Left ventricle myocardium inferior (tissue), 1 donor: ENCODE measurements around the gene ADAMTSL1. TPM values are rescaled to one million over a fixed set of nuclear protein-coding genes. Genes with fewer than 3 reads are reported as not detected.
A peak's percentile ranks its signal among the peaks of the same experiment; 100 is the strongest.

Experiments used
- DNase-seq: peaks from one replicate; pipeline ENCODE4 v3.0.0-alpha.2; 2020
- H3K27ac ChIP-seq: fragments of 200-600 bp; replicated peaks from 2 replicates; pipeline ENCODE4 v1.8.0; 2021
- H3K27me3 ChIP-seq: fragments of 200-600 bp; 2 replicates; pipeline ENCODE4 v1.8.0; 2021; ENCODE audit warnings: low read depth
- H3K36me3 ChIP-seq: fragments of 200-600 bp; 2 replicates; pipeline ENCODE4 v1.8.0; 2021
- H3K4me1 ChIP-seq: fragments of 200-600 bp; 2 replicates; pipeline ENCODE4 v1.8.0; 2021
- H3K4me3 ChIP-seq: fragments of 200-600 bp; 2 replicates; pipeline ENCODE4 v1.8.0; 2021; ENCODE audit warnings: mild to moderate bottlenecking, moderate library complexity
- H3K9me3 ChIP-seq: fragments of 200-600 bp; replicated peaks from 2 replicates; pipeline ENCODE4 v1.8.0; 2021
- CTCF ChIP-seq: fragments of 200-600 bp; IDR thresholded peaks from 2 replicates; pipeline ENCODE4 v1.8.0; 2021; ENCODE audit warnings: antibody characterized with exemption, mild to moderate bottlenecking, borderline replicate concordance
- intact Hi-C: fragments of 100-400 bp; cut with micrococcal nuclease; formaldehyde crosslinking; loops from one replicate; pipeline ENCODE4 v1.11.0; 2022
- total RNA-seq: library from RNA; stranded (reverse); fragmentation: NEBNext Ultra II Directional; extraction: Animal tissue kit (Norgen Biotek cat#: 25700); gene quantifications from one replicate; pipeline ENCODE4 v1.2.1, GENCODE V29; 2021
- donor health status: DM: no; HTN: yes; CAD: no; lungs with severe emphysema.

ADAMTSL1 gene
- total RNA-seq, 1 donor from 2014 or later, result 1.7 TPM

- H3K4me1 ChIP-seq, result peaks cover 43% of the 10 kb centered on the region
Observed at GRCh38 chr9:18786911-18787650, 313.1 kb downstream of the ADAMTSL1 start.

GRCh38 chr9:18788256-18788655, 314.3 kb downstream of the ADAMTSL1 start:
- no peak for TF ChIP-seq CTCF
- Histone ChIP-seq H3K4me3 (no peak overlapping the region), H3K36me3 (no peaks in the 10 kb centered on the region), H3K4me1 (peaks cover 43% of the 10 kb centered on the region), H3K27me3 (no peaks in the 10 kb centered on the region), H3K27ac (peak overlapping the region; percentile 83), H3K9me3 (no peaks in the 10 kb centered on the region)
- DNase-seq, result no peak
- intact Hi-C loops, result no loop called here

More at GRCh38 chr9:18786911-18787650, 313.1 kb downstream of the ADAMTSL1 start:
- H3K36me3 ChIP-seq, result no peaks in the 10 kb centered on the region
- no peak for TF ChIP-seq CTCF
- DNase-seq, result no peak
- intact Hi-C loops, result no loop called here
- no peak overlapping the region for H3K4me3 ChIP-seq
- H3K27me3 ChIP-seq, result no peaks in the 10 kb centered on the region
- peak overlapping the region; percentile 83 for H3K27ac ChIP-seq
- no peaks in the 10 kb centered on the region for H3K9me3 ChIP-seq

- no peak for TF ChIP-seq CTCF
- Histone ChIP-seq H3K4me1 (peaks cover 30% of the 10 kb centered on the region), H3K9me3 (no peaks in the 10 kb centered on the region), H3K36me3 (no peaks in the 10 kb centered on the region), H3K27ac (no peak overlapping the region), H3K27me3 (no peaks in the 10 kb centered on the region), H3K4me3 (no peak overlapping the region)
- intact Hi-C loops, result no loop called here
- no peak for DNase-seq
Observed at GRCh38 chr9:18791074-18791473, 317.1 kb downstream of the ADAMTSL1 start.

- DNase-seq, result no peak
- intact Hi-C loops, result no loop called here
- no peak overlapping the region for H3K27ac ChIP-seq
- H3K36me3 ChIP-seq, result no peaks in the 10 kb centered on the region
- no peaks in the 10 kb centered on the region for H3K9me3 ChIP-seq
- H3K4me3 ChIP-seq, result no peak overlapping the region
- H3K4me1 ChIP-seq, result peaks cover 14% of the 10 kb centered on the region
- H3K27me3 ChIP-seq, result no peaks in the 10 kb centered on the region
- TF ChIP-seq CTCF, result no peak
Observed at GRCh38 chr9:18793122-18793521, 319.2 kb downstream of the ADAMTSL1 start.

GRCh38 chr9:18795947-18796671, 322.2 kb downstream of the ADAMTSL1 start:
- DNase-seq, result no peak
- Histone ChIP-seq H3K9me3 (no peaks in the 10 kb centered on the region), H3K4me3 (no peak overlapping the region), H3K36me3 (no peaks in the 10 kb centered on the region), H3K27me3 (no peaks in the 10 kb centered on the region), H3K27ac (no peak overlapping the region), H3K4me1 (peaks cover 9% of the 10 kb centered on the region)
- intact Hi-C loops, result no loop called here
- no peak for TF ChIP-seq CTCF
